H1 (cell line): ENCODE data around the gene TPRN. TPM values are rescaled to one million over a fixed set of nuclear protein-coding genes. Genes with fewer than 3 reads are reported as not detected.

Experiments used
- CTCF ChIA-PET: fragments of 300-600 bp; sonication (Branson Sonifier 250); formaldehyde crosslinking; loops from one replicate; lab custom pipeline; 2021; ENCODE audit not compliant: partially characterized antibody; lab: Charles Lee
- POLR2A ChIA-PET: fragments of 300-600 bp; sonication (Branson Sonifier 250); formaldehyde crosslinking; loops from one replicate; lab custom pipeline; 2021; ENCODE audit warnings: inconsistent platforms; ENCODE audit not compliant: partially characterized antibody; lab: Charles Lee
- DNase-seq, 2 experiments: peaks; one replicate each; pipeline versions ENCODE4 v3.0.0 to v3.0.0-alpha.2; 2010 to 2022; ENCODE audit warnings: low spot score in 2 of 2, low read depth in 1 of 2, mixed read lengths in 1 of 2
- FAIRE-seq: peaks from 2 replicates; lab custom pipeline; 2011; peaks lifted over from hg19 to GRCh38; lab: Jason Lieb, UNC
- H2AFZ ChIP-seq: 2 replicates; pipeline ENCODE4 v1.8.1; 2012; ENCODE audit warnings: low read length, inconsistent platforms
- H2AK5ac ChIP-seq: 2 replicates; pipeline ENCODE4 v1.6.1; 2013; ENCODE audit warnings: low read depth, low read length
- H2BK120ac ChIP-seq: replicated peaks from 2 replicates; pipeline ENCODE3; 2013; ENCODE audit warnings: low read depth, low read length, inconsistent platforms
- H2BK12ac ChIP-seq: 2 replicates; pipeline ENCODE4 v1.6.1; 2013; ENCODE audit warnings: low read depth, low read length
- H2BK15ac ChIP-seq: 2 replicates; pipeline ENCODE4 v1.6.1; 2013; ENCODE audit warnings: low read length
- H2BK20ac ChIP-seq: 2 replicates; pipeline ENCODE4 v1.6.1; 2013; ENCODE audit warnings: low read length
- H2BK5ac ChIP-seq: 2 replicates; pipeline ENCODE4 v1.6.1; 2013; ENCODE audit warnings: low read depth, low read length
- H3K14ac ChIP-seq: 2 replicates; pipeline ENCODE4 v1.6.1; 2013; ENCODE audit warnings: inconsistent platforms; ENCODE audit not compliant: insufficient read length
- H3K18ac ChIP-seq: 2 replicates; pipeline ENCODE4 v1.6.1; 2013; ENCODE audit warnings: low read length; ENCODE audit errors: extremely low read depth
- H3K23ac ChIP-seq: 2 replicates; pipeline ENCODE4 v1.6.1; 2013; ENCODE audit warnings: inconsistent platforms; ENCODE audit not compliant: insufficient read length
- H3K23me2 ChIP-seq: 2 replicates; pipeline ENCODE4 v1.6.1; 2013; ENCODE audit warnings: low read depth, low read length
- H3K27ac ChIP-seq: 2 replicates; pipeline ENCODE4 v1.6.1; 2011; ENCODE audit warnings: low read depth, low read length, inconsistent platforms
- H3K27me3 ChIP-seq, 4 experiments: replicated peaks in 1 of 4; 1 replicate in 1 of 4; 2 replicates in 3 of 4; pipeline versions ENCODE4 v1.6.1 to v1.8.1; 2011 to 2013; ENCODE audit warnings: low read length in 3 of 4, mild to moderate bottlenecking in 3 of 4, inconsistent platforms in 2 of 4, mixed read lengths in 2 of 4, moderate library complexity in 1 of 4; ENCODE audit not compliant: control insufficient read depth in 3 of 4, insufficient read depth in 3 of 4; ENCODE audit errors: extremely low read depth in 1 of 4
- H3K36me3 ChIP-seq, 4 experiments: 2 replicates each; pipeline versions ENCODE4 v1.6.1 to v1.8.1; 2011 to 2013; ENCODE audit warnings: mild to moderate bottlenecking in 4 of 4, low read length in 3 of 4, moderate library complexity in 2 of 4, control low read depth in 1 of 4, inconsistent platforms in 1 of 4; ENCODE audit not compliant: insufficient read depth in 4 of 4, control insufficient read depth in 2 of 4
- H3K4ac ChIP-seq: replicated peaks from 2 replicates; pipeline ENCODE3; 2013; ENCODE audit warnings: low read length, low read depth, mixed read lengths, inconsistent platforms; ENCODE audit not compliant: insufficient read length
- H3K4me1 ChIP-seq, 4 experiments: replicated peaks in 1 of 4; 1 replicate in 1 of 4; 2 replicates in 3 of 4; pipeline versions ENCODE4 v1.6.1 to v1.8.1; 2011 to 2013; ENCODE audit warnings: low read length in 3 of 4, inconsistent platforms in 2 of 4, mixed read lengths in 1 of 4; ENCODE audit not compliant: insufficient read depth in 4 of 4, control insufficient read depth in 3 of 4
- H3K4me2 ChIP-seq, 2 experiments: 2 replicates each; pipeline versions ENCODE4 v1.6.1 to v1.8.1; 2011 to 2013; ENCODE audit warnings: low read depth in 2 of 2, low read length in 2 of 2, control low read depth in 1 of 2, inconsistent platforms in 1 of 2, mild to moderate bottlenecking in 1 of 2; ENCODE audit not compliant: insufficient read depth in 1 of 2
- H3K4me3 ChIP-seq, 4 experiments: fragments of 200-600, 300-600 bp in 1 of 4; sonication (generic), shearing (Covaris generic), sonication (Bioruptor Twin) in 1 of 4; 2 replicates each; pipeline versions ENCODE4 v1.5.1 to v1.8.1; 2011 to 2016; ENCODE audit warnings: low read length in 4 of 4, low read depth in 3 of 4, control low read depth in 2 of 4, inconsistent platforms in 2 of 4, mild to moderate bottlenecking in 2 of 4, mixed read lengths in 1 of 4, moderate library complexity in 1 of 4; ENCODE audit not compliant: insufficient read depth in 2 of 4; ENCODE audit errors: extremely low read depth in 1 of 4
- H3K56ac ChIP-seq: replicated peaks from 2 replicates; pipeline ENCODE3; 2013; ENCODE audit warnings: low read depth, mild to moderate bottlenecking, mixed read lengths, low read length, inconsistent platforms; ENCODE audit not compliant: insufficient read length
- H3K79me1 ChIP-seq: 2 replicates; pipeline ENCODE4 v1.6.1; 2013; ENCODE audit warnings: low read depth, low read length, control low read depth
- H3K79me2 ChIP-seq, 2 experiments: 2 replicates each; pipeline versions ENCODE4 v1.6.1 to v1.8.1; 2012 to 2013; ENCODE audit warnings: low read length in 2 of 2, mild to moderate bottlenecking in 2 of 2, inconsistent platforms in 1 of 2; ENCODE audit not compliant: insufficient read depth in 2 of 2, control insufficient read depth in 1 of 2
- H3K9ac ChIP-seq, 4 experiments: replicated peaks in 1 of 4; 1 replicate in 1 of 4; 2 replicates in 3 of 4; pipeline versions ENCODE4 v1.6.1 to v1.8.1; 2011 to 2013; ENCODE audit warnings: low read depth in 3 of 4, low read length in 3 of 4, control low read depth in 2 of 4, mild to moderate bottlenecking in 2 of 4, moderate library complexity in 2 of 4, inconsistent platforms in 1 of 4; ENCODE audit errors: extremely low read depth in 1 of 4
- H3K9me3 ChIP-seq, 2 experiments: 2 replicates each; pipeline versions ENCODE4 v1.6.1 to v1.8.1; 2012 to 2013; ENCODE audit warnings: mild to moderate bottlenecking in 2 of 2, moderate library complexity in 2 of 2, control low read depth in 1 of 2, inconsistent platforms in 1 of 2, low read depth in 1 of 2, low read length in 1 of 2, mixed read lengths in 1 of 2; ENCODE audit not compliant: insufficient read depth in 2 of 2
- H4K20me1 ChIP-seq, 2 experiments: replicated peaks in 1 of 2; 2 replicates each; pipeline versions ENCODE3 to v1.8.1; 2011 to 2013; ENCODE audit warnings: inconsistent platforms in 2 of 2, low read length in 2 of 2, mild to moderate bottlenecking in 1 of 2; ENCODE audit not compliant: insufficient read depth in 2 of 2, control insufficient read depth in 1 of 2
- H4K5ac ChIP-seq: 2 replicates; pipeline ENCODE4 v1.6.1; 2013; ENCODE audit warnings: low read length, low read depth, mixed read lengths, inconsistent platforms; ENCODE audit not compliant: insufficient read length
- H4K8ac ChIP-seq: 2 replicates; pipeline ENCODE4 v1.8.0; 2013; ENCODE audit warnings: mild to moderate bottlenecking, moderate library complexity, low read length, inconsistent platforms; ENCODE audit not compliant: insufficient read depth; ENCODE audit errors: extremely low read depth
- H4K91ac ChIP-seq: replicated peaks from 2 replicates; pipeline ENCODE3; 2013; ENCODE audit warnings: low read length, mixed read lengths, inconsistent platforms; ENCODE audit not compliant: insufficient read length
- CEBPB ChIP-seq: IDR thresholded peaks from 2 replicates; pipeline ENCODE4 v1.6.1; 2012; ENCODE audit warnings: low read depth, low read length
- CHD1 ChIP-seq: IDR thresholded peaks from 2 replicates; pipeline ENCODE4 v1.6.1; 2012; ENCODE audit warnings: low read depth, low read length, improper control_type of control experiment
- CHD2 ChIP-seq: IDR thresholded peaks from 2 replicates; pipeline ENCODE4 v1.6.1; 2012; ENCODE audit warnings: low read length, improper control_type of control experiment
- FOSL1 ChIP-seq: IDR thresholded peaks from 2 replicates; pipeline ENCODE4 v1.6.1; 2011; ENCODE audit warnings: mild to moderate bottlenecking, low read depth, low read length, moderate library complexity; ENCODE audit not compliant: insufficient read depth
- JUND ChIP-seq: IDR thresholded peaks from 2 replicates; pipeline ENCODE4 v1.6.1; 2011; ENCODE audit warnings: mild to moderate bottlenecking, improper control_type of control experiment, low read length
- MAFK ChIP-seq: IDR thresholded peaks from 2 replicates; pipeline ENCODE4 v1.6.1; 2012; ENCODE audit warnings: low read depth, mild to moderate bottlenecking, improper control_type of control experiment, low read length
- SIRT6 ChIP-seq: IDR thresholded peaks from one replicate; pipeline ENCODE4 v1.7.1; 2012; ENCODE audit warnings: low read length, inconsistent platforms
- SP1 ChIP-seq: IDR thresholded peaks from 2 replicates; pipeline ENCODE4 v1.6.1; 2011; ENCODE audit warnings: low read depth, low read length
- SP2 ChIP-seq: IDR thresholded peaks from 2 replicates; pipeline ENCODE4 v1.6.1; 2012; ENCODE audit warnings: mild to moderate bottlenecking, low read length, inconsistent platforms
- TAF1 ChIP-seq: IDR thresholded peaks from 2 replicates; pipeline ENCODE4 v1.6.1; 2011; ENCODE audit warnings: mild to moderate bottlenecking, low read depth, low read length
- TBP ChIP-seq: IDR thresholded peaks from 2 replicates; pipeline ENCODE4 v1.6.1; 2011; ENCODE audit warnings: low read depth, low read length, improper control_type of control experiment
- TEAD4 ChIP-seq: IDR thresholded peaks from 2 replicates; pipeline ENCODE4 v1.6.1; 2012; ENCODE audit warnings: low read depth, low read length, inconsistent platforms, mixed read lengths
- USF2 ChIP-seq: IDR thresholded peaks from 2 replicates; pipeline ENCODE4 v1.6.1; 2011; ENCODE audit warnings: low read length, improper control_type of control experiment
- ZNF274 ChIP-seq: IDR thresholded peaks from 2 replicates; pipeline ENCODE4 v1.7.0; 2012; ENCODE audit warnings: low read length, borderline replicate concordance; ENCODE audit errors: extremely low read depth
- WGBS, 2 experiments: shearing (Covaris generic) in 1 of 2; methylation state at CpG; one replicate each; pipeline versions ENCODE4 v1.1.6 to v1.1.7; 2013 to 2015; ENCODE audit warnings: low lambda C conversion rate in 2 of 2, mixed read lengths in 2 of 2, inconsistent platforms in 1 of 2, low coverage in 1 of 2, missing lambda C conversion rate in 1 of 2; ENCODE audit not compliant: insufficient replicate concordance in 2 of 2, insufficient coverage in 1 of 2, insufficient read length in 1 of 2; ENCODE audit errors: extremely low coverage in 1 of 2, missing lambda C conversion rate in 1 of 2; 5-methylcytosine and 5-hydroxymethylcytosine counted together
- polyA plus RNA-seq, 7 experiments: library from polyadenylated mRNA; depleted of rRNA in 3 of 7; stranded (reverse) in 5 of 7; unstranded in 2 of 7; fragments of >200 nt in 5 of 7; fragments of 200-250 nt in 2 of 7; gene quantifications; 1 replicate in 5 of 7; 2 replicates in 1 of 7; 4 replicates in 1 of 7; pipeline versions ENCODE4 v1.2.1 to v1.2.3, GENCODE V29; 2011 to 2013; ENCODE audit warnings: missing spikeins in 2 of 7, mixed read lengths in 2 of 7
- total RNA-seq: library from RNA; stranded (reverse); fragmentation: NEBNext Ultra II Directional; extraction: Animal tissue kit (Norgen Biotek cat#: 25700); gene quantifications from 2 replicates; pipeline ENCODE4 v1.2.1, GENCODE V29; 2021

Gene TPRN
- total and polyA plus RNA-seq, 2 of the 8 experiments (the other 6 are each of a cell fraction or from before 2014, with no cell fraction given): 9.7 to 23.2 TPM

- H2BK20ac ChIP-seq: no peak overlapping the region
- H3K79me2 ChIP-seq: no peaks in the 10 kb centered on the region
- H4K8ac ChIP-seq: no peak overlapping the region
- H4K5ac ChIP-seq: no peak overlapping the region
- no peaks in the 10 kb centered on the region; a peak in 1 of 8 replicates for H3K36me3 ChIP-seq
- ChIA-PET POLR2A (interaction anchor here (0.7 to 1.4 kb wide), 2 partner anchors 33 to 76 kb away, joined by 3 to 4 read pairs; partner anchors contain the start of gene TUBB4B), CTCF (interaction anchor here (1.0 kb wide), 1 partner anchor 61 kb away, joined by 3 read pairs; no protein-coding TSS in a partner anchor)
- no peak overlapping the region for H3K4me3 ChIP-seq
- H3K14ac ChIP-seq: no peak overlapping the region
- no peak overlapping the region for H2BK15ac ChIP-seq
- no peak overlapping the region for H2AK5ac ChIP-seq
- H3K79me1 ChIP-seq: no peaks in the 10 kb centered on the region; the same call in 1 of the 2 replicates
- no peak overlapping the region for H3K27ac ChIP-seq
- H3K56ac ChIP-seq: no peak overlapping the region
- DNase-seq: no peak
- no peak overlapping the region for H4K91ac ChIP-seq
- no peak overlapping the region for H3K4me2 ChIP-seq
- no peak overlapping the region for H2AFZ ChIP-seq
- H2BK5ac ChIP-seq: no peak overlapping the region
- H2BK120ac ChIP-seq: no peak overlapping the region
- no peak overlapping the region for H3K4ac ChIP-seq
- H3K27me3 ChIP-seq: peaks cover 66 to 98% (median 87%) of the 10 kb centered on the region in 4 experiments
- no peak overlapping the region for H3K9ac ChIP-seq
- peaks cover 20% of the 10 kb centered on the region; the same call in 1 of the 2 replicates for H3K23me2 ChIP-seq
- H2BK12ac ChIP-seq: no peak overlapping the region
- peaks cover 0 to 19% (median 16%) of the 10 kb centered on the region in 4 experiments; a peak in 6 of 7 replicates for H3K4me1 ChIP-seq
- peaks cover 0 to 14% of the 10 kb centered on the region in 2 experiments for H4K20me1 ChIP-seq
- no peak overlapping the region for H3K23ac ChIP-seq
- H3K18ac ChIP-seq: no peak overlapping the region
- FAIRE-seq: no peak
- H3K9me3 ChIP-seq: no peaks in the 10 kb centered on the region
- WGBS, 2 experiments: 90% methylated on average over 25 of the region's 32 CpGs; no CpG with 5 or more reads in 1 of the 2 experiments
- TF ChIP-seq CHD1 (no peak), ZNF274 (no peak), SP2 (no peak), USF2 (no peak), TAF1 (no peak), SP1 (no peak), TEAD4 (no peak), SIRT6 (no peak), JUND (no peak), MAFK (no peak), FOSL1 (no peak), TBP (no peak), CHD2 (no peak), CEBPB (no peak)
Measured at GRCh38 chr9:137165250-137165836, 35.2 kb downstream of the TPRN start.
